PFSK-1 (cell line): ENCODE results near the gene PPP2R1B.

Experiments
- POLR2AphosphoS5 ChIP-seq: IDR thresholded peaks from 2 replicates; pipeline ENCODE4 v1.6.1; 2012; ENCODE audit warnings: low read depth, mild to moderate bottlenecking, control low read depth, low read length, moderate library complexity
- SIN3A ChIP-seq: IDR thresholded peaks from 2 replicates; pipeline ENCODE4 v1.6.1; 2012; ENCODE audit warnings: mild to moderate bottlenecking, low read length, moderate library complexity, borderline replicate concordance; ENCODE audit not compliant: insufficient read depth
- TAF1 ChIP-seq: IDR thresholded peaks from 2 replicates; pipeline ENCODE4 v1.6.1; 2012; ENCODE audit warnings: low read length, control low read depth, borderline replicate concordance; ENCODE audit not compliant: insufficient read depth
- TF ChIP-seq, protein P1 (sequence below), 2 experiments: IDR thresholded peaks; 2 replicates each; pipeline versions ENCODE4 v1.6.1 to v1.8.0; 2011 to 2012; ENCODE audit warnings: low read depth in 2 of 2, low read length in 2 of 2, control low read depth in 1 of 2, inconsistent platforms in 1 of 2, mild to moderate bottlenecking in 1 of 2, moderate library complexity in 1 of 2; ENCODE audit not compliant: insufficient read depth in 1 of 2

- no peak for TF ChIP-seq POLR2AphosphoS5
- TF ChIP-seq, protein P1, sequence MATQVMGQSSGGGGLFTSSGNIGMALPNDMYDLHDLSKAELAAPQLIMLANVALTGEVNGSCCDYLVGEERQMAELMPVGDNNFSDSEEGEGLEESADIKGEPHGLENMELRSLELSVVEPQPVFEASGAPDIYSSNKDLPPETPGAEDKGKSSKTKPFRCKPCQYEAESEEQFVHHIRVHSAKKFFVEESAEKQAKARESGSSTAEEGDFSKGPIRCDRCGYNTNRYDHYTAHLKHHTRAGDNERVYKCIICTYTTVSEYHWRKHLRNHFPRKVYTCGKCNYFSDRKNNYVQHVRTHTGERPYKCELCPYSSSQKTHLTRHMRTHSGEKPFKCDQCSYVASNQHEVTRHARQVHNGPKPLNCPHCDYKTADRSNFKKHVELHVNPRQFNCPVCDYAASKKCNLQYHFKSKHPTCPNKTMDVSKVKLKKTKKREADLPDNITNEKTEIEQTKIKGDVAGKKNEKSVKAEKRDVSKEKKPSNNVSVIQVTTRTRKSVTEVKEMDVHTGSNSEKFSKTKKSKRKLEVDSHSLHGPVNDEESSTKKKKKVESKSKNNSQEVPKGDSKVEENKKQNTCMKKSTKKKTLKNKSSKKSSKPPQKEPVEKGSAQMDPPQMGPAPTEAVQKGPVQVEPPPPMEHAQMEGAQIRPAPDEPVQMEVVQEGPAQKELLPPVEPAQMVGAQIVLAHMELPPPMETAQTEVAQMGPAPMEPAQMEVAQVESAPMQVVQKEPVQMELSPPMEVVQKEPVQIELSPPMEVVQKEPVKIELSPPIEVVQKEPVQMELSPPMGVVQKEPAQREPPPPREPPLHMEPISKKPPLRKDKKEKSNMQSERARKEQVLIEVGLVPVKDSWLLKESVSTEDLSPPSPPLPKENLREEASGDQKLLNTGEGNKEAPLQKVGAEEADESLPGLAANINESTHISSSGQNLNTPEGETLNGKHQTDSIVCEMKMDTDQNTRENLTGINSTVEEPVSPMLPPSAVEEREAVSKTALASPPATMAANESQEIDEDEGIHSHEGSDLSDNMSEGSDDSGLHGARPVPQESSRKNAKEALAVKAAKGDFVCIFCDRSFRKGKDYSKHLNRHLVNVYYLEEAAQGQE (IDR thresholded peaks at IDR 0.05; ENCODE audit: insufficient read depth in 1 of 2, low read depth in 2 of 2, low read length in 2 of 2), result no peak
- TF ChIP-seq TAF1, result no peak
- TF ChIP-seq SIN3A, result no peak
Measured at GRCh38 chr11:111762526-111762925, 3.7 kb downstream of the PPP2R1B start.
